DOHH2 (cell line): Measurements from ENCODE around the gene EXTL1.

Source experiments
- EZH2phosphoT487 ChIP-seq: fragments of 200-600 bp; sonication (generic); IDR thresholded peaks from 2 replicates; pipeline ENCODE4 v1.6.1; 2017; ENCODE audit warnings: borderline replicate concordance, mild to moderate bottlenecking, antibody characterized with exemption, low read length, moderate library complexity, mixed read lengths
- TF ChIP-seq, protein P1 (sequence below): fragments of 200-600 bp; sonication (generic); IDR thresholded peaks from one replicate; pipeline ENCODE4 v1.5.1; 2014; ENCODE audit warnings: antibody characterized with exemption, mild to moderate bottlenecking, low read depth, low read length; ENCODE audit not compliant: poor library complexity, severe bottlenecking

DNA sequence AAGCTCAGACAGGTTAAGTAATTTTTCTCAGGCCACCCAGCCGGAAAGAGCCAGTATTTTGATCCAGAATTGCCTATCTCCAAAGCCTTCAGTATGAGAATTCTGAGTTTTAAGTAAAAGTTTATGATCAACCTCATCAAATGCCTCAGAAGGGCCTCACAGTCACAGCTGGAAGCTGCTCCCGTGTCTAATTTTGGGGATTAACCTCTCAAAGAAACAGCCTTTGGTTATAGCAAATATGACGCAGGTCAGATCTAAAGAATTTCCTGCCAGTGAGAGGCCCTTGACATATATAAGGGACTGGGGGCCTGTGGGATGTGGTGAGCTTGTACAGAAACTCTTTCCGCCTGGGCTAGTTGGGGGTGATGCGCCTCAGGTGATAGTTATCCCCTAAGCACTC lies 2.3 kb downstream of the EXTL1 start:
- TF ChIP-seq, protein P1, sequence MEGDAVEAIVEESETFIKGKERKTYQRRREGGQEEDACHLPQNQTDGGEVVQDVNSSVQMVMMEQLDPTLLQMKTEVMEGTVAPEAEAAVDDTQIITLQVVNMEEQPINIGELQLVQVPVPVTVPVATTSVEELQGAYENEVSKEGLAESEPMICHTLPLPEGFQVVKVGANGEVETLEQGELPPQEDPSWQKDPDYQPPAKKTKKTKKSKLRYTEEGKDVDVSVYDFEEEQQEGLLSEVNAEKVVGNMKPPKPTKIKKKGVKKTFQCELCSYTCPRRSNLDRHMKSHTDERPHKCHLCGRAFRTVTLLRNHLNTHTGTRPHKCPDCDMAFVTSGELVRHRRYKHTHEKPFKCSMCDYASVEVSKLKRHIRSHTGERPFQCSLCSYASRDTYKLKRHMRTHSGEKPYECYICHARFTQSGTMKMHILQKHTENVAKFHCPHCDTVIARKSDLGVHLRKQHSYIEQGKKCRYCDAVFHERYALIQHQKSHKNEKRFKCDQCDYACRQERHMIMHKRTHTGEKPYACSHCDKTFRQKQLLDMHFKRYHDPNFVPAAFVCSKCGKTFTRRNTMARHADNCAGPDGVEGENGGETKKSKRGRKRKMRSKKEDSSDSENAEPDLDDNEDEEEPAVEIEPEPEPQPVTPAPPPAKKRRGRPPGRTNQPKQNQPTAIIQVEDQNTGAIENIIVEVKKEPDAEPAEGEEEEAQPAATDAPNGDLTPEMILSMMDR, result no peak
- no peak for TF ChIP-seq EZH2phosphoT487
